Activated T-helper 1 cell treated with anti-CD3 and anti-CD28 coated beads, Interleukin-2, amount 50 U/mL, for 16 hours (primary cell): ENCODE measurements around the gene EFS.
"Not testable (repeated sequence)": the region's sequence is repeated elsewhere in the genome, so short reads cannot be mapped to it uniquely, and the experiment has no call there.

Experiments
- DNase-seq, 2 donors: peaks; one replicate each; pipeline ENCODE4 v3.0.0-alpha.2; 2020; ENCODE audit warnings: low read depth in 1 of 2, low spot score in 1 of 2

The EFS gene

DNA sequence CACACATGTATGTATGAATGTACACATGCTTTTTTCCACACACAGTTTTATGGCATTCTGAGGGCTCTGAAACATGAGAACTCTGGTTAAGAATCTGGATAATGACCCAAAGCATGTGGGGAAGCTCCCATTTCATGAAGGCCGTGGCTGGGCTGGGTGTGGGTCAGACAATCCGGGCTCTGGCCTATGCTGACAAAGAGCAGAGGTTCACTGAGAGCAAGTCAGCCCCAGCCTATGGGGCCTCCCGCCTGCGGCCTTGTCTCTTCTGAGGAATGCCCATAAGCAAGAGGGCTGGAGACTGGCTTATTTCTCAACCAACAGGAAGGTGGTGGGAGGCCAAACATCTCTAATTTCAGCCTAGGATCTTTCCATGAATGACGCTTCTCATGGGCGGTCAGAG, 34.6 kb upstream of the EFS start:
- no peak for DNase-seq

DNA sequence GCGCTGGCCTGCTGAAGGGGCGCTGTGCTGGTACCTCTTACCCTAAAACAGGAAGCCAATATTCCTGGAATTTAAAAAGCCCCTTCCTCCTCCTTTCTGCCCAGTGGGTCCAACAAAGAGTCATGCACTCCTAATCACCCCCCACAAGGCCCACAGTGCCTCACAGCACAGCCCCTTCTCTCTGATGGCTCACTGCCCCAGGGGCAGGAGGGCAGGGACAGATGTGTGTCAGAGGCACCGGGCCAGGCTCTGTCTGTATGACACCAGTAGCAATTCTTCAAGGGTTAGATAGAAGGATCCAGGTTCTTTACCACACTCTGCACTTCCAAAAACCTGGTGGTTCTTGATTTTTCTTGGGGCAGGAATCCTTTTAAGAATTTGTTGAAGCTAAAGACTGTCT, 34.2 kb upstream of the EFS start:
- no peak for DNase-seq

GRCh38 chr14:23398348-23398747, 33.4 kb upstream of the EFS start:
- no peak for DNase-seq

GRCh38 chr14:23396781-23397407, 31.9 kb upstream of the EFS start:
- DNase-seq, result no peak

DNA sequence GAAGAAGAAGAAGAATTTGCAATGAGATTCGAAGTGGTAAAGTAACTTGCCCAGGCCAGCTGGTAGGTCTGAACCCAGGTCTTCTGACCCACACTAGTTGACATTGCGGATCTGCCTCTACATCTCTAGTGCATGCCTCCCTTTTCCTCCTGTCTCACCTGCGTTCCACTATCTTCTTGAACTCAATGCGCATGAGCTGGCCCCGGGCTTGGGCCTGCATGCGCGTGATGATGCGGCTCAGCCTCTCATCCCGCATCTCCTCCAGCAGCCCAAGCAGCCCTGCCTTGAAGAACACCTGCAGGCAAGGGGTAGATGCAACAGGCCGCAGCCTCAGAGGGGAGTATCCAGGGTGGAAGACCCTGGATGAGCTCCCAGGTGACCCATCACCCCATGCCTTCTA, 31.2 kb upstream of the EFS start:
- DNase-seq, result no peak

GRCh38 chr14:23392613-23393012, 27.6 kb upstream of the EFS start:
- no peak for DNase-seq

DNA sequence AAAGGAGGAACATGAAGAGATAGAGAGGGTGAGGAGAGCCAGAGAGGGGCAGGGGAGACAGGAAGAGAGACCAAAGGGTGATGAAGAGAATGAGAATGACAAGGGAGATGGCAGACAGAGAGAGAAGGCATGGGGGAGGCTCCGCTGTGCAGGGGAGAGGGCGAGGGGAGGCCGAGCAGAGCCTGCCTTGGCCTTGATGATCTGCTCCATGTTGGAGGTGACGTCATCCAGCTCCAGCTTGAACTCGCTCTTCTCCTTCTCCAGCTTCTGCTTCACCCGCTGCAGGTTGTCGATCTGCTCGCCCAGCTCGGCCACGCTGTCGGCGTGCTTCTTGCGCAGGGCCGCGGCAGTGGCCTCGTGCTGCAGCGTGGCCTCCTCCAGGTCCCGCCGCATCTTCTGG, 24.9 kb upstream of the EFS start:
- DNase-seq, result not testable (repeated sequence)

DNA sequence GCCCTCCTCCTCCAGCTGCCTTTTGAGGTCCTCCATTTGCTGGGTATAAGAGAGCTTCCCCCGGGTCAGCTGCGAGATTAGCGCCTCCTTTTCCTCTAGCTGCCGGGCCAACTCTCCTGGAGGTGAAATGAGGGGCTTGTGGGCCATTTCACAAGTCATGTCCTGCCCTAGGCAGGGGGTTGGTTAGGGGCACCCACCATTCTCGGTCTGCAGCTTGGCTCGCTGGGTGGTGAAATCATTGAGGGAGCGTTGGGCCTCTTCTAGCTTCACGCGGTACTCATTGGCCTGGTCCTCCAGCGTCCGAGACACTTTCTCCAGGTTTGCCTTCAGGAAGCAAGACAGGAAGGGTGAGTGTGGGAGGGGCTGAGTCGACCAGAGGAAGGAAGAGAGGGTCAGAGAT, 24.4 kb upstream of the EFS start:
- no peak for DNase-seq

GRCh38 chr14:23388996-23389395, 24.0 kb upstream of the EFS start:
- no peak for DNase-seq

GRCh38 chr14:23387916-23388882, 23.2 kb upstream of the EFS start:
- no peak for DNase-seq

DNA sequence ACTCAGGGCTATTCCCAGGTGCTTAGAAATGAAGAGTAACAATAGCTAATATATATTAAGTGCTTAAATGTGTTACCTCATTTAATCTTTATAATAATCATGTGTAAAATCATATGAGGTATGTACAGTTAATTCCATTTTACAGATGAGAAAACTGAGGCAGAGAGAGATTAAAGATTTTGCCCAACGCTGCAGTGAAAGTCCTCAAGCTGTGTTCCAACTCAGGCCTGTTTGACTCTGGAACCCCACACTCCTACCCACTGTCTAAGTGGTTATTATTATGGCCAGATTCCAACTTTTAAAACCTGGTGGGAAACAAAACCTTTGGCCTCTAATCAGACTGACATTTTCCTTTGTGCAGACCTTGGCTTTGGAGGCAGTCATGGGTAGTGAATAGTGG, 22.0 kb upstream of the EFS start:
- no peak for DNase-seq

DNA sequence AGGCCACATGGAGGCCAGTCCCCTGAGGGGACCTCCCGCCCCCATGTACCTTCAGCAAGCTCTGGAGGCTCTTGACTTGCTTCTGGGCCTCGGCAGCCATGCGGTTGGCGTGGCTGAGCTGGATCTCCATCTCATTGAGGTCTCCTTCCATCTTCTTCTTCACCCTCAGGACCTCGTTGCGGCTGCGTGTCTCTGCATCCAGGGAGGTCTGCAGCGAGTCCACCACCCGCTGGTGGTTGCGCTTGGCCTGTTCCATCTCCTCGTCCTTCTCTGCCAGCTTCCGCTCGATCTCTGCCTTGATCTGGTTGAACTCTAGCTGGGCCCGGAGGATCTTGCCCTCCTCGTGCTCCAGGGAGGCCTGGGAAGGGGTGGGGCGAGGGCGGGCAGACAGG, 21.3 kb upstream of the EFS start:
- DNase-seq, result not testable (repeated sequence)

- no peak for DNase-seq
Measured at GRCh38 chr14:23385642-23386265, 20.8 kb upstream of the EFS start.

GRCh38 chr14:23385244-23385641, 20.3 kb upstream of the EFS start:
- no peak for DNase-seq

DNA sequence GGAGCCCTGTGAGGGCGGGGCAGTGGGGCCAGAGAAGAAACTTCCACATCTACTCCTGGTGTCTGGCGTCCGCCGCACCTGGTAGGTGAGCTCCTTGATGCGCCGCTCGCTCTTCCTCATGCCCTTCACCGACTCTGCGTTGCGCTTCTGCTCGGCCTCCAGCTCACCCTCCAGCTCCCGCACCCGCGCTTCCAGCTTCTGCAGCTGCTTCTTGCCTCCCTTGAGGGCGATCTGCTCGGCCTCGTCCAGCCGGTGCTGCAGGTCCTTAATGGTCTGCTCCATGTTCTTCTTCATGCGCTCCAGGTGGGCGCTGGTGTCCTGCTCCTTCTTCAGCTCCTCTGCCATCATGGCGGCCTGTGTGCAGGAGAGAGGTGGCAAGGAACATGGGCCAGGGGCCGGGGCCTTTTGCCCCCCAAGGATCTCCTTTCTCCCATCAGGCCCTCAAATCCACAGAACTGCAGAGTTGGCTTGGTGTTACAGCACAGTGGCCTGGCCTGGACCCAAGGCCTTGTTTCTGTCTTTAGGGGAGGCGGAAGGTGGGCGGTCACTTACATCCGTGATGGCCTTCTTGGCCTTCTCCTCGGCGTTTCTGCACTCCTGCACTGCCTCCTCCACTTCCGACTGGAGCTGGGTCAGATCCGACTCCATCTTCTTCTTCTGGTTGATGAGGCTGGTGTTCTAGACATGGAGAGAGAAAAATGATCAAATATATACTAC, 19.6 kb upstream of the EFS start:
- DNase-seq, result no peak

DNA sequence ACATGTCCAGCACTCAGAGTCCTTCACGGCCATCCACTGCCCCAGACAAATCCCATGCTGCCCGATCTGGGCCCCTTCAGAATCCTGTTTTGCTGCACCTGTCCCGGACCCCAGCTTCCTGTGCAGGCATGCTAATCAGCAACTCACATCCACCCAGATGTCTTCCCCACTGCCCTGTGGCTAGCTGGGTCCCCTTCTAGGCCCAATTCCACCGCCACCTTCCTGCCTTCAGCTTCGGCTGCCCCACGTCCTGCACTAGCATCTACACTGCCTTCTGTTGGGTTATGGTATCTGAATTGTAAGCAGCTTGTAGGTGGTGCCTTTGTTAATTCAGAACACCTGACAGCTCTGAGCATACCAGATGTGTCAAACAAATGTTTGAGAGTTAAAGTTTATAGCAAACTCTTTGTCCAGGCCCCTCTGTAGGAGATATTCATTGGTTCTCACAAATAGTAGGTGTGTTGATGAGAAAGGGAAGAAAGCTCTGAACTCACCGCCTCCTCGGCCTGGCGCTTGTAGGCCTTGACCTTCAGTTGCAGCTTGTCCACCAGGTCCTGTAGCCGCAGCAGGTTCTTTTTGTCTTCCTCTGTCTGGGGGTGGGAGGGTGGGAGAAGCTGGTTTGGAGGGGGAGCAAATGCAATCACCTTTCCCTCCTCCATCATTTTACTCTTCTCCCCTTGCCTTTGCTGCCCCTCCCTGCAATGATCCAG, 17.9 kb upstream of the EFS start:
- DNase-seq, result no peak

DNA sequence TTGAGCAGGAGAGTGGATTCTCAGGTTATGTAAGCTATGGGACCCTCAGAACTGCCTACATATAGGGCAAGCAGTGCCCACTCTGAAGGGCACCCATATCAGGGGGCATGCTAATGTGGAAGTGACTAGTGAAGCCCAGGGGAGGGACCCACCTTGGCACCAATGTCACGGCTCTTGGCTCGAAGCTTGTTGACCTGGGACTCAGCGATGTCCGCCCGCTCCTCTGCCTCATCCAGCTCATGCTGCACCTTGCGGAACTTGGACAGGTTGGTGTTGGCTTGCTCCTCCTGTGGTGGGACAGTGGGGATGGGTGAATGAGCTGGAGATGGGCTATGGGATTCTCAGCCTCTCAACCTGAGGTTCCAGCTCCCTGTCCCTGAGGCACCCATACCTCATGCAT, 17.3 kb upstream of the EFS start:
- DNase-seq, result no peak

DNA sequence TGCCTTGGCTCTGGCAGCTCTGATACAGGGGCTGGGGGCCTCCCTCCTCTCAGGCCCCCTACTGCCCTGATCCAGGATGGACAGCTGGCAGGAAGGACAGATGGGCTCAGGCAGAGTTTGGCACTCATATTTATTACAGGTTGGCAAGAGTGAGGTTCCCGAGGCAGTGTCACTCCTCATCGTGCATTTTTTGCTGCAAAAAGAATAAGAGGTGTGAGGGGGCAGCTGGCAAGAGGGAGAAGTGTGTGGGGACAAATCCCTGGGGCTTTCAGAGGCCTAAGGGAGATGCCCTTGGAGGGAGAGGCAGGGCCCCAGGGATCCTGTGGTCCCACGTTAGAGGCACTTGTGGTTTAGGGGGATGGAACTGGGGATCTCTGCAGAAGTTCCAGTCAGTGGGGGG, 16.9 kb upstream of the EFS start:
- no peak for DNase-seq

DNA sequence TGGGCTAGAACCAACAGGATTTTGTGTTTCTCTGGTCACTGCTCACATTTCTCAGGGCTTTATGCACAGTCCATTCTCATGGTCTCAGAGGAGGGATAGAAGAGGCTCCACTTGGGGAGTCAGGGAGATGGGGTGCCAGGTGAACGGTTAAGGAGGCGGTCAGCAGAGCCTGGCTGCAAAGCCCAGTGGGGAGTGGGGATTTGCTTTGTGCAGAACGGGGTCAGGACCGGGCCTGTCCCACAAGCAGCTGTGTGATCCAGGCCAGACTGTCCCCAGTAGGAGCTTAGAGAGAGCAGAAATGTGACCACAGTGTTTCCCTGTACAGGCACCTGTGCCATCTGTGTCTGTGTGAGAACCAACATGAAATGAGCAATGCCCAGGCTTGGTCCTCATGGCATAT, 16.0 kb upstream of the EFS start:
- no peak for DNase-seq

DNA sequence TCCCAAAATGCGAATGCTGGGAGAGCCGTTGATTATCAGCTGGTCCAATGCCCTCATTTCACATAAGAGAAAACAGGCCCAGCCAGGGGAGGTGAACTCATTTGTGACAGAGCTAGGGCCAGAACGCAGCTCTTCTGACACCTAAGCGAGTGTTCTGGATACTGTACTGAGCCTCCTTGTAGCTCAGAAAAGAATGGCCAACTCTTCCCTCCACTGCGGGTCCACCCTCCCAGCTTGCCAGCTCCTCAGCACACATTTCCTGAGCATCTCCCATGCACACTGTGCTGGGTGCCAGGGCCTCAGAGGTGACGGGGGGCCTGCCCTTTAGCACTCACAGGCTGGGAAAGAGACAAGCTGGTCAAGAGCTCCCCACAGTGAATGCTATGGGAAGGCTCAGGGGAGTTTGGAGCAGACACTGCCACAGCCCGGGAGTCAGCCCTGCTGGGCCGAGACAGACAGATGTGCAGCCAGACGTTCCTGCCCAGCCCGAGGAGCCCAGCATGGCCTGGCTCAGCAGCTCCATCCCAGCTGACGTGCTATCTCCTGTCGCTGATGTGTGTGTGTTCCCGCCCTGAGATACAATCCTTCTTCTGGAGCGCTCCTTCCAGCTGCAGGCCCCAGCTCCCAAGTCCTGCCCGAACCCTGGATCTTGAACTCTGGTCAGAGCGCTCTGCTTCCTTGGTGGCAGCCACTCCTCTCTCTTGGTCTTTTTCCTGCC, 15.4 kb upstream of the EFS start:
- no peak for DNase-seq
